Keratinocyte (primary cell): ENCODE measurements around the gene FAIM2.

ENCODE experiments used
- EZH2 ChIP-seq: IDR thresholded peaks from one replicate; pipeline ENCODE4 v1.6.1; 2012; ENCODE audit warnings: inconsistent platforms, mild to moderate bottlenecking, low read length, moderate library complexity
- TF ChIP-seq, protein P1 (sequence below), 3 experiments: IDR thresholded peaks in 1 of 3; conservative IDR thresholded peaks in 1 of 3; optimal IDR thresholded peaks in 1 of 3; 2 replicates in 2 of 3; 3 replicates in 1 of 3; pipeline versions ENCODE3 to v1.5.1; 2011; ENCODE audit warnings: low read length in 3 of 3, mild to moderate bottlenecking in 3 of 3, moderate library complexity in 2 of 3, control low read depth in 1 of 3, inconsistent platforms in 1 of 3; ENCODE audit not compliant: insufficient read depth in 2 of 3; ENCODE audit errors: extremely low read depth in 1 of 3

DNA sequence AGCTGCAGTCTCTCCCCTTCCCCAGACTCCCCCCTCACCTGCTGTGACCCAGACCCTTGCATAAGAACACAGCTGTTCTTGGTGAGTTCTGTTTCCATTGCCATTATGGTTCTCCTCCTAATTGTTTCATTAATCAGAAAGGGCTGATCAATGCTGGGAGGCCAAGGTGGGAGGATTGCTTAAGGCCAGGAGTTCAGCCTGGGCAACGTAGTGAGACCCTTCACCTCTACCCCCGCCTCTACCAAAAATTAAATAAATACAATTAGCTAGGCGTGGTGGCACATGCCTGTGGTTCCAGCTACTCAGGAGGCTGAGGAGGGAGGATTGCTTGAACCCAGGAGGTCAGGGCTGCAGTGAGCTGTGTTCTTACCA lies 17.2 kb upstream of the FAIM2 start:
- no peak for TF ChIP-seq EZH2
- TF ChIP-seq, protein P1, sequence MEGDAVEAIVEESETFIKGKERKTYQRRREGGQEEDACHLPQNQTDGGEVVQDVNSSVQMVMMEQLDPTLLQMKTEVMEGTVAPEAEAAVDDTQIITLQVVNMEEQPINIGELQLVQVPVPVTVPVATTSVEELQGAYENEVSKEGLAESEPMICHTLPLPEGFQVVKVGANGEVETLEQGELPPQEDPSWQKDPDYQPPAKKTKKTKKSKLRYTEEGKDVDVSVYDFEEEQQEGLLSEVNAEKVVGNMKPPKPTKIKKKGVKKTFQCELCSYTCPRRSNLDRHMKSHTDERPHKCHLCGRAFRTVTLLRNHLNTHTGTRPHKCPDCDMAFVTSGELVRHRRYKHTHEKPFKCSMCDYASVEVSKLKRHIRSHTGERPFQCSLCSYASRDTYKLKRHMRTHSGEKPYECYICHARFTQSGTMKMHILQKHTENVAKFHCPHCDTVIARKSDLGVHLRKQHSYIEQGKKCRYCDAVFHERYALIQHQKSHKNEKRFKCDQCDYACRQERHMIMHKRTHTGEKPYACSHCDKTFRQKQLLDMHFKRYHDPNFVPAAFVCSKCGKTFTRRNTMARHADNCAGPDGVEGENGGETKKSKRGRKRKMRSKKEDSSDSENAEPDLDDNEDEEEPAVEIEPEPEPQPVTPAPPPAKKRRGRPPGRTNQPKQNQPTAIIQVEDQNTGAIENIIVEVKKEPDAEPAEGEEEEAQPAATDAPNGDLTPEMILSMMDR (optimal IDR thresholded peaks at IDR 0.05 in 1 of 3, IDR thresholded peaks at IDR 0.05 in 1 of 3, conservative IDR thresholded peaks at IDR 0.05 in 1 of 3; ENCODE audit: extremely low read depth in 1 of 3, insufficient read depth in 2 of 3, low read length in 3 of 3): no peak
